GM18870 (cell line): ENCODE data around the gene EMC9.
A peak's percentile ranks its signal among the peaks of the same experiment; 100 is the strongest.
"Not testable (repeated sequence)": the region's sequence is repeated elsewhere in the genome, so short reads cannot be mapped to it uniquely, and the experiment has no call there.

Experiments
- ATAC-seq: cut with Tn5 transposase; IDR thresholded peaks from one replicate; pipeline ENCODE4 v1.9.1; 2021; ENCODE audit warnings: moderate library complexity; ENCODE audit not compliant: unreplicated experiment

EMC9 gene

GRCh38 chr14:24110523-24110922, 30.9 kb downstream of the EMC9 start:
- ATAC-seq: no peak

GRCh38 chr14:24110060-24110459, 31.3 kb downstream of the EMC9 start:
- no peak for ATAC-seq

- peak; percentile 14 for ATAC-seq
Observed at GRCh38 chr14:24108336-24108874, 33.0 kb downstream of the EMC9 start.

- no peak for ATAC-seq
Observed at GRCh38 chr14:24106672-24107271, 34.6 kb downstream of the EMC9 start.

GRCh38 chr14:24105609-24106239, 35.7 kb downstream of the EMC9 start:
- not testable (repeated sequence) for ATAC-seq

- no peak for ATAC-seq
Observed at GRCh38 chr14:24103451-24103850, 37.9 kb downstream of the EMC9 start.

GRCh38 chr14:24102357-24103048, 38.9 kb downstream of the EMC9 start:
- ATAC-seq: no peak

- ATAC-seq: no peak
Observed at GRCh38 chr14:24100982-24101494, 40.4 kb downstream of the EMC9 start.

GRCh38 chr14:24100197-24100981, 41.0 kb downstream of the EMC9 start:
- ATAC-seq: no peak

- no peak for ATAC-seq
Observed at GRCh38 chr14:24098927-24099813, 42.2 kb downstream of the EMC9 start.

- ATAC-seq: no peak
Observed at GRCh38 chr14:24098229-24098926, 43.0 kb downstream of the EMC9 start.

- ATAC-seq: no peak
Observed at GRCh38 chr14:24096545-24097181, 44.7 kb downstream of the EMC9 start.

GRCh38 chr14:24095271-24096068, 45.9 kb downstream of the EMC9 start:
- ATAC-seq: peak; percentile 71

GRCh38 chr14:24094841-24095270, 46.5 kb downstream of the EMC9 start:
- ATAC-seq: no peak

- ATAC-seq: no peak
Observed at GRCh38 chr14:24093901-24094840, 47.2 kb downstream of the EMC9 start, which contains the start of gene PCK2. Gene PCK2, plus strand, starts transcription at chr14:24094311. Its CDS starts 95 bp downstream, at chr14:24094406.

GRCh38 chr14:24093207-24093900, 48.0 kb downstream of the EMC9 start:
- no peak for ATAC-seq
